Measurements from ENCODE around the gene ABCA9.

GRCh38 chr17:68955181-68955841 is 105.4 kb downstream of the ABCA9 start, which contains the start of gene ABCA8:
- TF ChIP-seq CTCF (IDR thresholded peaks at IDR 0.05): no peak
- TF ChIP-seq POLR2A (IDR thresholded peaks at IDR 0.05): no peak
